GM11168 (cell line): ENCODE results near the gene TSHZ2.
"Not testable (repeated sequence)": the region's sequence is repeated elsewhere in the genome, so short reads cannot be mapped to it uniquely, and the experiment has no call there.

Experiments
- in situ Hi-C: fragments of 300-500 bp; cut with MboI; formaldehyde crosslinking; loops from one replicate; pipeline ENCODE4 v1.12.0; 2022; ENCODE audit warnings: low sequenced_read_pairs; ENCODE audit not compliant: unreplicated experiment

TSHZ2 gene

GRCh38 chr20:53536382-53536781, 564.2 kb downstream of the TSHZ2 start:
- in situ Hi-C loops, result not testable (repeated sequence)

- in situ Hi-C loops, result no loop called here
These were observed 567.4 kb downstream of the TSHZ2 start for GRCh38 chr20:53539516-53539915.
